Loucy (cell line): ENCODE data around the gene KCNE5.

Source experiments
- EZH2phosphoT487 ChIP-seq: fragments of 200-600 bp; IDR thresholded peaks from 2 replicates; pipeline ENCODE4 v1.6.1; 2018; ENCODE audit warnings: antibody characterized with exemption, mild to moderate bottlenecking, moderate library complexity, borderline replicate concordance
- TF ChIP-seq, protein P1 (sequence below): fragments of 200-600 bp; sonication (generic); conservative IDR thresholded peaks from 2 replicates; pipeline ENCODE4 v1.5.1; 2014; ENCODE audit warnings: mild to moderate bottlenecking, antibody characterized with exemption, low read length

DNA sequence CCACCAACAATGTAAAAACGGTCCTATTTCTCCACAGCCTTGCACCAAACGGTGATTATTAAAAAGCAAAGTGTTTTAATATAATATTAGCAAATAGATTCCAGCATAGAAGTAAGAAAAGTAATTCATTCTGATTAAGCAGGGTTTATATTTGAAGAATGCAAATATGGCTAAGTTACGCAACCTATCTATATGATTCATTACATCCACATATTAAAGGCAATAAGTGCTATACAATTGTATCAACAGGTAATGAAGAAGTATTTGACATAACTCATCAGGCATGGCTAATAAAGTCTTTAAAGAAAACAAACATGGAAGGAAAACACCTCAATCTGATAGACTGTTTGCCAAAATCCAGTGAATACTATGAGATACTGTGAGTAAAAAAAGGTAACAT lies 29.0 kb downstream of the KCNE5 start:
- TF ChIP-seq, protein P1, sequence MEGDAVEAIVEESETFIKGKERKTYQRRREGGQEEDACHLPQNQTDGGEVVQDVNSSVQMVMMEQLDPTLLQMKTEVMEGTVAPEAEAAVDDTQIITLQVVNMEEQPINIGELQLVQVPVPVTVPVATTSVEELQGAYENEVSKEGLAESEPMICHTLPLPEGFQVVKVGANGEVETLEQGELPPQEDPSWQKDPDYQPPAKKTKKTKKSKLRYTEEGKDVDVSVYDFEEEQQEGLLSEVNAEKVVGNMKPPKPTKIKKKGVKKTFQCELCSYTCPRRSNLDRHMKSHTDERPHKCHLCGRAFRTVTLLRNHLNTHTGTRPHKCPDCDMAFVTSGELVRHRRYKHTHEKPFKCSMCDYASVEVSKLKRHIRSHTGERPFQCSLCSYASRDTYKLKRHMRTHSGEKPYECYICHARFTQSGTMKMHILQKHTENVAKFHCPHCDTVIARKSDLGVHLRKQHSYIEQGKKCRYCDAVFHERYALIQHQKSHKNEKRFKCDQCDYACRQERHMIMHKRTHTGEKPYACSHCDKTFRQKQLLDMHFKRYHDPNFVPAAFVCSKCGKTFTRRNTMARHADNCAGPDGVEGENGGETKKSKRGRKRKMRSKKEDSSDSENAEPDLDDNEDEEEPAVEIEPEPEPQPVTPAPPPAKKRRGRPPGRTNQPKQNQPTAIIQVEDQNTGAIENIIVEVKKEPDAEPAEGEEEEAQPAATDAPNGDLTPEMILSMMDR = no peak
- TF ChIP-seq EZH2phosphoT487 = no peak
